GM12892 (cell line): ENCODE measurements around the gene GNAS.

Source experiments
- POLR2A ChIP-seq: IDR thresholded peaks from 2 replicates; pipeline ENCODE4 v1.6.1; 2011; ENCODE audit warnings: low read depth, low read length, control low read depth
- POLR2AphosphoS5 ChIP-seq: IDR thresholded peaks from 2 replicates; pipeline ENCODE4 v1.6.1; 2011; ENCODE audit warnings: low read depth, low read length, control low read depth
- TAF1 ChIP-seq: IDR thresholded peaks from 2 replicates; pipeline ENCODE4 v1.6.1; 2011; ENCODE audit warnings: low read depth, mild to moderate bottlenecking, control low read depth, low read length, borderline replicate concordance

GRCh38 chr20:58839474-58839874 lies 13.0 kb upstream of the GNAS start:
- no peak for TF ChIP-seq POLR2AphosphoS5
- no peak for TF ChIP-seq POLR2A
- TF ChIP-seq TAF1: no peak
